SHP77 (cell line): Measurements from ENCODE around the gene ACACA.

Experiments
- DNase-seq, 2 experiments: peaks; one replicate each; lab custom pipeline; 2025; lab: John Stamatoyannopoulos, UW

The ACACA gene

GRCh38 chr17:37134050-37134449, 272.6 kb downstream of the ACACA start:
- DNase-seq, result no peak

GRCh38 chr17:37133136-37133535, 273.5 kb downstream of the ACACA start:
- no peak for DNase-seq

GRCh38 chr17:37131669-37132611, 274.7 kb downstream of the ACACA start:
- no peak for DNase-seq

- no peak for DNase-seq
These were observed 275.6 kb downstream of the ACACA start for GRCh38 chr17:37130984-37131446.

GRCh38 chr17:37124821-37125173, 281.8 kb downstream of the ACACA start:
- no peak for DNase-seq

- no peak for DNase-seq
These were observed 282.5 kb downstream of the ACACA start for GRCh38 chr17:37123941-37124820.

- DNase-seq, result no peak
These were observed 283.2 kb downstream of the ACACA start for GRCh38 chr17:37123386-37123785.

GRCh38 chr17:37121616-37122015, 285.0 kb downstream of the ACACA start:
- DNase-seq, result no peak

GRCh38 chr17:37118366-37119137, 288.1 kb downstream of the ACACA start:
- DNase-seq, result no peak

- no peak for DNase-seq
These were observed 289.1 kb downstream of the ACACA start for GRCh38 chr17:37117373-37118142.

- no peak for DNase-seq
These were observed 289.9 kb downstream of the ACACA start for GRCh38 chr17:37116671-37117185.

- DNase-seq, result no peak
These were observed 295.3 kb downstream of the ACACA start for GRCh38 chr17:37111329-37111728.

- DNase-seq, result no peak
These were observed 295.9 kb downstream of the ACACA start for GRCh38 chr17:37110746-37111145.

GRCh38 chr17:37109731-37110710, 296.6 kb downstream of the ACACA start:
- DNase-seq, result no peak

GRCh38 chr17:37109106-37109505, 297.5 kb downstream of the ACACA start:
- DNase-seq, result no peak

- no peak for DNase-seq
These were observed 299.1 kb downstream of the ACACA start for GRCh38 chr17:37107406-37108083.

GRCh38 chr17:37106049-37106448, 300.6 kb downstream of the ACACA start:
- no peak for DNase-seq

GRCh38 chr17:37103231-37103630, 303.4 kb downstream of the ACACA start:
- DNase-seq, result no peak

GRCh38 chr17:37101306-37101705, 305.3 kb downstream of the ACACA start:
- DNase-seq, result no peak
